IPS DF 4.7 (cell line): Measurements from ENCODE around the gene SDK2.
"Not testable (repeated sequence)": the region's sequence is repeated elsewhere in the genome, so short reads cannot be mapped to it uniquely, and the experiment has no call there.

Experiments used
- DNase-seq: peaks from one replicate; pipeline ENCODE4 v3.0.0-alpha.2; 2013; ENCODE audit warnings: low spot score; ENCODE audit errors: extremely low read depth

The SDK2 gene

GRCh38 chr17:73308959-73309358 lies 335.3 kb downstream of the SDK2 start:
- DNase-seq: not testable (repeated sequence)

- DNase-seq: no peak
These were observed 336.0 kb downstream of the SDK2 start for GRCh38 chr17:73308017-73308823.

DNA sequence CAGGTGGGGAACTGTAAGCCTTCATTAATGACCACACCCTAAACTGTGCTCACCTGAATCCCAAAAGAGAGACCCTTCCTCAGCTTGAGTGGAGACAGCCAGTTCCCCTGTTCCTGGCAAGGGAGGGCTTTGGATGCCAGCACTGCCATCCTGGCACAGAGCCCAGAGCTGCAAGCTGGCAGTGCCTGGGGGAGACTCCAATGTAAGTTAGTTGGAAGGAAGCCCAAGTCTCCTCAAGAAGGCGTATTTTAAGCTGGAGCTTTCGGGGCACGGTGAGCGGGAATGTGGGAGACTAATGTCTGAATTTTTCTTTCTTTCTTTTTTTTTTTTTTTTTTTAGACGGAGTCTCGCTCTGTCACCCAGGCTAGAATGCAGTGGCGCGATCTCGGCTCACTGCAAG lies 337.1 kb downstream of the SDK2 start:
- no peak for DNase-seq

DNA sequence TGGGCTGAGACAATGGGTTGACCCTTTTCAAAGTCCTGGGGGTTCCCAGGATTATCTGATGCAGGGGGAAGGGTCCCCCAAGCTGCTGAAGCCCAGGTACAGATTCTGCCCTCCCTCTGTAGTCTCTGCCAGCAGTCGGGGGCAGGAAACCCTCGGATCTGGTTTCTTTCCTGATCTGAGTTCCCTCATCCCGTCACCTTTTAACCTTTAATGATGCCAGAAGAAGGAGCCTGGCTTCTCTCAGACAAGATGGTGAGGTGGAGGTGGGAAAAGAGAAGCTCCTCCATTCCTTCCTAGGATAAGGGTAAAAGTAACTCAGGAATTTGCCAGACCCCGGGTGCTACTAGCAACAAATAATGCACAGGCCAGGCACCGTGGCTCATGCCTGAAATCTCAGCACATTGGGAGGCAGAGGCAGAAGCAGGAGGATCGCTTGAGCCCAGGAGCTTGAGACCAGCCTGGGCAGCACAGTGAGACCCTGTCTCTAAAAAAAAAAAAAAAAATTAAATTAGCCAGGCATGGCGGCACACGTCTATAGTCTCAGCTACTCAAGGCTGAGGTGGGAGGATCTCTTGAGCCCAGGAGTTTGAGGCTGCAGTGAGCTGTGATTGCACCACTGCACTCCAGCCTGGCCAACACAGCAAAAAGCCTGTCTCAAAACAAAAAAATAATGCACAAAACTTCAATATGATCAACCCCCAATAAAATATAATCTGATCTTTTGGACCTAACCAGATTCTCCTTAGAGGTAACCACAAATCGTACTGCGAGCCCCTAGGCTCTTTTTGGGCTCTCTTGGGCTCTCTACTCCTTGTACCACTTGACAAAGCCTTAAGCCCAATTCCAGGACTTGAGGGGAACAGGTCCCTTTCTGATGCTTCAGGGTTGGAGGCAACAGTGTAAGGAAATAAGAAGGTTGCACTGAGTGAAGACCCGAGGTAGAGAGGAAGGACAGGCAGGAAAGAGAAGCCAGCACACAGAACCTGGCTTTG lies 338.1 kb downstream of the SDK2 start:
- no peak for DNase-seq

GRCh38 chr17:73304971-73305812 lies 339.1 kb downstream of the SDK2 start:
- no peak for DNase-seq

- DNase-seq: no peak
These were observed 339.8 kb downstream of the SDK2 start for GRCh38 chr17:73304438-73304837.

DNA sequence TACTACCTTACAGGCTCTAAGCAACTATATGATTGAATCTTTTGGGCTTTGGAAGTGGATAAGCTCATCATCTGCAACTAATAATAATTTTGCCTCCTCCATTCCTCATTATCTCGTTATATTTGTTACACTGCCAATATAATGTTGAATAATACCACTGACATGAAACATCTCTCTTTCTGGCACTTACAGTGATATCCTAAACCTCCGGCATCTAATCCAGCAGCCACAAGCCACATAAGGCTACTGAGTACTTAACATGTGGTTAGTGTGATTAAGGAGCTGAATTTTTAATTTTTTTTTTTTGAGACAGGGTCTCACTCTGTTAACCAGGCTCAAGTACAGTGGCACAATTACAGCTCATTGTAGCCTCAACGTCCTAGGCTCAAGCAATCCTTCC lies 342.1 kb downstream of the SDK2 start:
- DNase-seq: no peak

GRCh38 chr17:73301369-73301768 lies 342.9 kb downstream of the SDK2 start:
- DNase-seq: no peak

GRCh38 chr17:73300392-73300791 lies 343.9 kb downstream of the SDK2 start:
- DNase-seq: no peak

- no peak for DNase-seq
These were observed 346.0 kb downstream of the SDK2 start for GRCh38 chr17:73297934-73298861.

DNA sequence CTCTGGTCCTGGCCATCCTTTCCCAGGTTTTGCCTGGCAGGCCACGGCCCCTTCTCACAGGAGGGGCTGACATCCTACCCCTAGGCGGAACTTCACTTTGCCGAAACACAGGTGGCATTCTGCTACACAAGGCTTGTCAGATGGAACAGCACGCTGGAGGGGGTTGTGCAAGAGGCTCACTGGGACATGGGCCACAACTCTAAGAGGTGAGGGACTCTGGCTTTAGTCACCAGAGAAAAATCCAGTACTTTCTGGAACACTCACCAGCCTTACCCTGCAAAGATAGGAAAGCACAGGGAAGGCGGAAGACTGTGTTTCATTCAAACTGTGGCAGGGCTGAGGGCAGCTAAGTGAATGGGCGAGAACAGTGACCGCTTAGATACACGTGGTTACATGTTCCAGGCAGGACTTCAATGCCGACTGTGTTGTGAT lies 350.7 kb downstream of the SDK2 start:
- no peak for DNase-seq

- DNase-seq: no peak
These were observed 351.2 kb downstream of the SDK2 start for GRCh38 chr17:73293031-73293430.

GRCh38 chr17:73292031-73292531 lies 352.2 kb downstream of the SDK2 start:
- no peak for DNase-seq

DNA sequence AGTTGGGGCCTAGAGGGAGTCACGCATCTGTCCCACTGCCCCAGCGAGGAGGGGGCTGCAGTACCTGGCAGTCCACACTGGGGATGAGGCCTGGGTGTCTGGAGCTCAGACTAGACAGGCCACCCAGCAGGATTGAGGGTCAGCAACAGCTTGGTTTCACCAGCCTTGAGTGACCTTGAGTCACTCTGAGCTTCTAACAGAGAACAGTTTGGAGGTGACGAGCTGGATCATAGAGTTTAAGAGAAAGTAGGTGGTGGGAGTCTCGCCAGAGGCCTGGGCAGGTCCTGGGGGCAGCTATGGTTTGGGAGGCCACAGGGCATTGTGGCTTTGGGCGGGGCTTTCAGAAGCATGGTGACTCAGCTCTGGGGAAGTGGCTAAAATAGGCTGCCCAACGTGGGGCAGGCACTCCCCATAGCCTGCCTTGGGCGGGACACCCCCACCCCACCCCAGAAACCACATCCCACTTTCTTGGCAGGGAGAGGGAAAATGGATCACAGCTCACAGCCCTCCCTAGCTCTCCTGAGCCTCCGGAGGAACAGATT lies 352.9 kb downstream of the SDK2 start:
- no peak for DNase-seq

DNA sequence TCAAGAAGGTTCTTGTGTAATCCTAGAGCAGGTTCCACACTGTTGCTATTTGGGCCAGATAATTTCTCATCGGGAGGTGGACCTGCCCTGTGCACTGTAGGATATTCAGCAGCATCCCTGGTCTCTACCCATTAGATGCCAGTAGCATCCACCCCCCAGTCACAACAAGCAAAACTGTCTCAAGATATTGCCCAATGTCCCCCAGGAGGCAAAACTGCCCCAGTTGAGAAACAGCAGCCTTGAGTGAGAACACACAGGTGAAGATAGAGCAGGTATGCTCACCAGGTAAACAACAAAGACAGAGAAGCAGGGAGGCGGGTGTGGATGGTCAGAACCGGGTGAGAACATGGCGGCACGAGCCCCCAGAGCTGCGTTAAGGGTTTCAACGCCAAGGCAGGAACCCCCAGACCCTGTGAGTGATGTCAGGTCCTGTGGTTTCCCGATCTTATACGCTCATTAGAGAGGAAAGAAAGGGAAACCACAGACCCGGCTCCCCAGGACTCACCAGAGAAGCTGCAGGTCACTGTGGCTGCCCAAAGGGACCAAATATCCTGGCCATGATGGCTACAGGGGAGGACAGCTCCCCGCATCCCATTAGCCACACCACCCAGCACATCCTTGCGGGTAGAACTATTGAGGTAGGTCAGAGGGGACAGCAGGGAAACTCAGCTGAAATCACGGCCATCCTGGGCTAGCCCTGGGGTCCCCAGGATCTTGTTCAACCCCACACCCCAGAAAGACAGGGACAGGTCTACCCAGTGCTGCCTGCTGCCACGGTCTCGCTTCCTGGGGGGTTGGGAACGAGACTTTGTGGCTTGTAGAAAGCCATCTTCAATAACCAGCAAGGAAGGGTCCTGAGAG lies 353.6 kb downstream of the SDK2 start:
- DNase-seq: no peak

DNA sequence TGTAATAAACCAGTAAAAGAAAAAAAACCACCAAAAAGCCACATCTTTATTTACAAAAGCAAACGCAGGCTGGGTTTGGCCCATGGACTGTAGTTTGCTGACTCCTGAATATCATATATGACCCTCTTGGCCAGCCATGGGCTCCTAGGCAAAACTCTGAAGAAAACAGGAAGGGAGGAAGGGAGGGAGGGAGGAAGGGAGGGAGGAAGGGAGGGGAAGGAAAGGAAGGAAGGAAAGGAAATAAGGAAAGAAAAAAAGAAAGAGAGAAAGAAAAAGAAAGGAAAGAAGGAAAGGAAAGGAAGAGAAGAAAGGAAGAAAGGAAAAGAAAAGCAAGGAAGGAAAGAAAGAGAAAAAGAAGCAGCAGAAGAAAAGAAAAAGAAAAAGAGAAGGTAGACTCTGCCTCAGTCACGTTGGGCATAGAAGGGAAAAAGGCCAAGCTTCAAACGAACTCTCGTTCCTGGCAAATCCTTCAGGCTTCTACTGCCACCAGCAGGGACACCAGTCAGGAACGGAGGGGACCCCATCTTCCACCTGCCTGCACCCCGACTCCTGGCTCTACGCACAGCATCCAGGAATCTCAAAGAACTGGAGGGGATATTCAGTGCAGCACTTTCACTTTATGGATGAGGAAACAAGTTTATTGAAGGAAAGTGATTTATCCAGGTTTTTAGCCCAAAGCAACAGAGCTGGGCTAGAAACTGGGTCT lies 354.5 kb downstream of the SDK2 start:
- DNase-seq: no peak

GRCh38 chr17:73288534-73289302 lies 355.5 kb downstream of the SDK2 start:
- DNase-seq: no peak
